SW480 (cell line): ENCODE measurements around the gene CYB5D1.

Experiments
- DNase-seq: peaks from one replicate; pipeline ENCODE4 v3.0.0-alpha.2; 2016; ENCODE audit warnings: low spot score

The CYB5D1 gene

GRCh38 chr17:7844292-7845154 lies 13.3 kb upstream of the CYB5D1 start:
- peak; percentile 95 for DNase-seq

GRCh38 chr17:7845359-7846062 lies 12.3 kb upstream of the CYB5D1 start:
- DNase-seq = no peak

- no peak for DNase-seq
Measured at GRCh38 chr17:7846063-7846735, 11.6 kb upstream of the CYB5D1 start.

GRCh38 chr17:7846765-7847661 lies 10.8 kb upstream of the CYB5D1 start:
- no peak for DNase-seq

GRCh38 chr17:7848131-7848579 lies 9.6 kb upstream of the CYB5D1 start:
- DNase-seq = no peak

- no peak for DNase-seq
Measured at GRCh38 chr17:7848739-7849129, 9.1 kb upstream of the CYB5D1 start.

- no peak for DNase-seq
Measured at GRCh38 chr17:7849130-7849750, 8.6 kb upstream of the CYB5D1 start.

GRCh38 chr17:7849751-7850504 lies 7.9 kb upstream of the CYB5D1 start:
- DNase-seq = no peak

GRCh38 chr17:7850701-7851437 lies 6.9 kb upstream of the CYB5D1 start:
- DNase-seq = no peak

- DNase-seq = peak; percentile 88
Measured at GRCh38 chr17:7851438-7852261, 6.2 kb upstream of the CYB5D1 start.

GRCh38 chr17:7852262-7852670 lies 5.5 kb upstream of the CYB5D1 start:
- no peak for DNase-seq

- no peak for DNase-seq
Measured at GRCh38 chr17:7852919-7853690, 4.7 kb upstream of the CYB5D1 start.

GRCh38 chr17:7853691-7854038 lies 4.1 kb upstream of the CYB5D1 start:
- DNase-seq = no peak

GRCh38 chr17:7854078-7854777 lies 3.6 kb upstream of the CYB5D1 start:
- no peak for DNase-seq

- no peak for DNase-seq
Measured at GRCh38 chr17:7854851-7855659, 2.7 kb upstream of the CYB5D1 start, which contains the start of gene TMEM88. TMEM88 (plus strand) TSS chr17:7855066; CDS start chr17:7855075, 9 bp downstream.

GRCh38 chr17:7855660-7856010 lies 2.2 kb upstream of the CYB5D1 start:
- DNase-seq = no peak
